ENCODE measurements around the gene DNASE1L2. TPM values are rescaled to one million over a fixed set of nuclear protein-coding genes. Genes with fewer than 3 reads are reported as not detected.
"Not testable (repeated sequence)": the region's sequence is repeated elsewhere in the genome, so short reads cannot be mapped to it uniquely, and the experiment has no call there.

Gene DNASE1L2
- total and polyA plus RNA-seq, 2 experiments from 2014 or later: 0.23 to 0.80 TPM

- DNase-seq (ENCODE audit: low spot score): no peak
- H3K27me3 ChIP-seq: peaks cover 26% of the 10 kb centered on the region
- peaks cover 14% of the 10 kb centered on the region for H4K20me1 ChIP-seq (ENCODE audit: insufficient read depth, poor library complexity, severe bottlenecking)
- WGBS (ENCODE audit: low lambda C conversion rate, missing lambda C conversion rate): 79% methylated on average over 12 of the region's 15 CpGs
- H3K27ac ChIP-seq: no peak overlapping the region
- no peak overlapping the region for H2AFZ ChIP-seq
- no peaks in the 10 kb centered on the region for H3K79me2 ChIP-seq
- H3K4me1 ChIP-seq (ENCODE audit: insufficient read depth): peaks cover 16% of the 10 kb centered on the region
- no peak overlapping the region for H3K4me3 ChIP-seq
- no peaks in the 10 kb centered on the region for H3K36me3 ChIP-seq (replicated peaks; ENCODE audit: insufficient read depth, low read depth)
- H3K9me2 ChIP-seq (replicated peaks; ENCODE audit: insufficient read depth): no peaks in the 10 kb centered on the region
- no peaks in the 10 kb centered on the region for H3K9me3 ChIP-seq (ENCODE audit: low read depth)
- H3K4me2 ChIP-seq: no peak overlapping the region
- TF ChIP-seq CTCF (IDR thresholded peaks at IDR 0.05; ENCODE audit: poor library complexity): no peak
- TF ChIP-seq EZH2 (IDR thresholded peaks at IDR 0.05; ENCODE audit: borderline replicate concordance): no peak
- no peak for TF ChIP-seq EZH2phosphoT487 (IDR thresholded peaks at IDR 0.05; ENCODE audit: low read depth, severe bottlenecking, unreplicated experiment)
Measured at GRCh38 chr16:2238838-2239675, 2.8 kb downstream of the DNASE1L2 start.

- 89% methylated on average over 9 of the region's 9 CpGs for WGBS (ENCODE audit: low lambda C conversion rate, missing lambda C conversion rate)
- H3K4me3 ChIP-seq; H2AFZ ChIP-seq; H3K36me3 ChIP-seq (replicated peaks; ENCODE audit: insufficient read depth, low read depth); DNase-seq (ENCODE audit: low spot score); H3K9me3 ChIP-seq (ENCODE audit: low read depth); H3K4me2 ChIP-seq; H3K27ac ChIP-seq; H3K79me2 ChIP-seq; H3K9me2 ChIP-seq (replicated peaks; ENCODE audit: insufficient read depth): not testable (repeated sequence)
- Histone ChIP-seq H3K27me3 (peaks cover 25% of the 10 kb centered on the region), H3K4me1 (ENCODE audit: insufficient read depth) (peaks cover 16% of the 10 kb centered on the region), H4K20me1 (ENCODE audit: insufficient read depth, poor library complexity, severe bottlenecking) (peaks cover 14% of the 10 kb centered on the region)
Measured at GRCh38 chr16:2240331-2240730, 4.1 kb downstream of the DNASE1L2 start.

- H3K9me3 ChIP-seq (ENCODE audit: low read depth): no peaks in the 10 kb centered on the region
- H3K36me3 ChIP-seq (replicated peaks; ENCODE audit: insufficient read depth, low read depth): no peaks in the 10 kb centered on the region
- H3K4me1 ChIP-seq (ENCODE audit: insufficient read depth): peaks cover under 1% of the 10 kb centered on the region
- H3K27me3 ChIP-seq: peaks cover 2% of the 10 kb centered on the region
- H3K4me2 ChIP-seq: no peak overlapping the region
- H3K9me2 ChIP-seq (replicated peaks; ENCODE audit: insufficient read depth): no peaks in the 10 kb centered on the region
- no peak for DNase-seq (ENCODE audit: low spot score)
- H3K27ac ChIP-seq: no peak overlapping the region
- TF ChIP-seq CTCF (IDR thresholded peaks at IDR 0.05; ENCODE audit: poor library complexity) (no peak), EZH2phosphoT487 (IDR thresholded peaks at IDR 0.05; ENCODE audit: low read depth, severe bottlenecking, unreplicated experiment) (no peak), EZH2 (IDR thresholded peaks at IDR 0.05; ENCODE audit: borderline replicate concordance) (no peak)
- no peak overlapping the region for H3K4me3 ChIP-seq
- H2AFZ ChIP-seq: no peak overlapping the region
- 94% methylated on average over 11 of the region's 11 CpGs for WGBS (ENCODE audit: low lambda C conversion rate, missing lambda C conversion rate)
- peaks cover 4% of the 10 kb centered on the region for H4K20me1 ChIP-seq (ENCODE audit: insufficient read depth, poor library complexity, severe bottlenecking)
- peaks cover 6% of the 10 kb centered on the region for H3K79me2 ChIP-seq
Measured at GRCh38 chr16:2242598-2242997, 6.4 kb downstream of the DNASE1L2 start.

- TF ChIP-seq EZH2phosphoT487 (IDR thresholded peaks at IDR 0.05; ENCODE audit: low read depth, severe bottlenecking, unreplicated experiment): no peak
- TF ChIP-seq EZH2 (IDR thresholded peaks at IDR 0.05; ENCODE audit: borderline replicate concordance): no peak
- no peak for TF ChIP-seq CTCF (IDR thresholded peaks at IDR 0.05; ENCODE audit: poor library complexity)
- H2AFZ ChIP-seq: no peak overlapping the region
- H3K4me3 ChIP-seq: no peak overlapping the region
- no peak overlapping the region for H3K27ac ChIP-seq
- H3K27me3 ChIP-seq: no peaks in the 10 kb centered on the region
- WGBS (ENCODE audit: low lambda C conversion rate, missing lambda C conversion rate): 94% methylated on average over 19 of the region's 19 CpGs
- no peaks in the 10 kb centered on the region for H3K9me3 ChIP-seq (ENCODE audit: low read depth)
- H3K36me3 ChIP-seq (replicated peaks; ENCODE audit: insufficient read depth, low read depth): no peaks in the 10 kb centered on the region
- H4K20me1 ChIP-seq (ENCODE audit: insufficient read depth, poor library complexity, severe bottlenecking): no peaks in the 10 kb centered on the region
- H3K9me2 ChIP-seq (replicated peaks; ENCODE audit: insufficient read depth): no peaks in the 10 kb centered on the region
- peaks cover 10% of the 10 kb centered on the region for H3K79me2 ChIP-seq
- no peaks in the 10 kb centered on the region for H3K4me1 ChIP-seq (ENCODE audit: insufficient read depth)
- no peak overlapping the region for H3K4me2 ChIP-seq
- DNase-seq (ENCODE audit: low spot score): no peak
Measured at GRCh38 chr16:2243031-2243528, 6.8 kb downstream of the DNASE1L2 start.

Measured in hepatocyte (in vitro differentiated cells).